Endodermal cell (in vitro differentiated cells): ENCODE results near the gene TSR1. TPM values are rescaled to one million over a fixed set of nuclear protein-coding genes. Genes with fewer than 3 reads are reported as not detected.

Experiments used
- DNase-seq: peaks from one replicate; pipeline ENCODE4 v3.0.0-alpha.2; 2017
- H3K27ac ChIP-seq: 2 replicates; pipeline ENCODE4 v1.5.1; 2013; ENCODE audit warnings: mild to moderate bottlenecking, low read depth, low read length, moderate library complexity
- H3K27me3 ChIP-seq: 2 replicates; pipeline ENCODE4 v1.6.1; 2013; ENCODE audit warnings: mild to moderate bottlenecking, low read length, moderate library complexity; ENCODE audit not compliant: insufficient read depth, control insufficient read depth, poor library complexity, severe bottlenecking
- H3K36me3 ChIP-seq: 2 replicates; pipeline ENCODE4 v1.7.0; 2013; ENCODE audit warnings: mild to moderate bottlenecking, low read length, moderate library complexity; ENCODE audit not compliant: control insufficient read depth, insufficient read depth
- H3K4me1 ChIP-seq: one replicate; pipeline ENCODE4 v1.7.0; 2013; ENCODE audit warnings: low read length; ENCODE audit not compliant: control insufficient read depth, insufficient read depth
- H3K4me3 ChIP-seq: 2 replicates; pipeline ENCODE4 v1.5.1; 2013; ENCODE audit warnings: mild to moderate bottlenecking, low read length, moderate library complexity
- H3K9ac ChIP-seq: 2 replicates; pipeline ENCODE4 v1.6.1; 2013; ENCODE audit warnings: mild to moderate bottlenecking, low read length, moderate library complexity; ENCODE audit not compliant: poor library complexity, severe bottlenecking; ENCODE audit errors: extremely low read depth
- H3K9me3 ChIP-seq: 2 replicates; pipeline ENCODE4 v1.6.1; 2013; ENCODE audit warnings: mild to moderate bottlenecking, low read length, moderate library complexity; ENCODE audit not compliant: control insufficient read depth
- H3K27ac Mint-ChIP-seq: 2 replicates; pipeline ENCODE4 v1.8.0; 2020; ENCODE audit warnings: mixed read lengths
- H3K27me3 Mint-ChIP-seq: 2 replicates; pipeline ENCODE4 v1.8.0; 2021; ENCODE audit warnings: mild to moderate bottlenecking, mixed read lengths; ENCODE audit not compliant: insufficient read depth
- H3K36me3 Mint-ChIP-seq: 2 replicates; pipeline ENCODE4 v1.8.0; 2020; ENCODE audit warnings: low read depth, mixed read lengths
- H3K4me1 Mint-ChIP-seq: 2 replicates; pipeline ENCODE4 v1.8.0; 2020; ENCODE audit warnings: mixed read lengths
- H3K4me3 Mint-ChIP-seq: 2 replicates; pipeline ENCODE4 v1.8.0; 2020; ENCODE audit warnings: mild to moderate bottlenecking, moderate library complexity, mixed read lengths
- H3K9me3 Mint-ChIP-seq: 2 replicates; pipeline ENCODE4 v1.8.0; 2020; ENCODE audit warnings: mild to moderate bottlenecking, mixed read lengths
- CTCF ChIP-seq: fragments of 200-600 bp; sonication (generic); conservative IDR thresholded peaks from 2 replicates; pipeline ENCODE4 v1.5.0; 2021; ENCODE audit warnings: antibody characterized with exemption, mild to moderate bottlenecking
- WGBS, 2 experiments: methylation state at CpG; one replicate each; pipeline versions ENCODE4 v1.1.5 to v1.1.7; 2013; ENCODE audit warnings: missing lambda C conversion rate in 2 of 2, mixed read lengths in 1 of 2; ENCODE audit not compliant: insufficient coverage in 1 of 2, insufficient read length in 1 of 2; 5-methylcytosine and 5-hydroxymethylcytosine counted together
- total RNA-seq, 2 donors: library from RNA; stranded (reverse); fragmentation: NEBNext Ultra II Directional in 1 of 2; extraction: Animal tissue kit (Norgen Biotek cat#: 25700) in 1 of 2; gene quantifications; 2 replicates in 1 of 2; 3 replicates in 1 of 2; pipeline ENCODE4 v1.2.1, GENCODE V29; 2021

Gene TSR1
- total RNA-seq, 2 donors from 2014 or later: 40.1 to 43.3 TPM

- no peaks in the 10 kb centered on the region for H3K9me3 ChIP-seq
- H3K27me3 Mint-ChIP-seq: no peaks in the 10 kb centered on the region
- H3K4me1 Mint-ChIP-seq: peaks cover 11% of the 10 kb centered on the region
- H3K27ac ChIP-seq: no peak overlapping the region
- peak overlapping the region; percentile 66 for H3K27ac Mint-ChIP-seq
- H3K27me3 ChIP-seq: no peaks in the 10 kb centered on the region
- DNase-seq: no peak
- H3K4me3 ChIP-seq: no peak overlapping the region
- peaks cover 22% of the 10 kb centered on the region for H3K36me3 Mint-ChIP-seq
- peak; percentile 39 for TF ChIP-seq CTCF
- H3K9ac ChIP-seq: no peak overlapping the region
- peaks cover 7% of the 10 kb centered on the region for H3K4me1 ChIP-seq
- 71 to 89% methylated on average over 3 of the region's 3 CpGs for WGBS, 2 experiments
- no peaks in the 10 kb centered on the region for H3K9me3 Mint-ChIP-seq
- H3K4me3 Mint-ChIP-seq: no peak overlapping the region
- peaks cover 83% of the 10 kb centered on the region for H3K36me3 ChIP-seq
These were observed 5.0 kb downstream of the TSR1 start for GRCh38 chr17:2331303-2331702.

GRCh38 chr17:2323629-2324314 is 12.5 kb downstream of the TSR1 start:
- no peak overlapping the region for H3K27ac Mint-ChIP-seq
- H3K4me1 ChIP-seq: no peaks in the 10 kb centered on the region
- H3K4me1 Mint-ChIP-seq: no peaks in the 10 kb centered on the region
- no peak overlapping the region for H3K4me3 Mint-ChIP-seq
- no peaks in the 10 kb centered on the region for H3K27me3 Mint-ChIP-seq
- H3K36me3 ChIP-seq: peaks cover 71% of the 10 kb centered on the region
- H3K4me3 ChIP-seq: no peak overlapping the region
- DNase-seq: no peak
- H3K36me3 Mint-ChIP-seq: peaks cover 64% of the 10 kb centered on the region
- H3K9ac ChIP-seq: no peak overlapping the region
- H3K27ac ChIP-seq: no peak overlapping the region
- H3K9me3 ChIP-seq: no peaks in the 10 kb centered on the region
- H3K27me3 ChIP-seq: no peaks in the 10 kb centered on the region
- H3K9me3 Mint-ChIP-seq: no peaks in the 10 kb centered on the region
- TF ChIP-seq CTCF: no peak
- WGBS, 2 experiments: 94 to 100% methylated on average over 1 to 2 of the region's 2 CpGs

- H3K27ac Mint-ChIP-seq: no peak overlapping the region
- no peaks in the 10 kb centered on the region for H3K4me1 Mint-ChIP-seq
- DNase-seq: no peak
- Histone ChIP-seq H3K27me3 (no peaks in the 10 kb centered on the region), H3K4me1 (no peaks in the 10 kb centered on the region), H3K36me3 (peaks cover 51% of the 10 kb centered on the region), H3K9ac (no peak overlapping the region), H3K9me3 (no peaks in the 10 kb centered on the region), H3K27ac (no peak overlapping the region), H3K4me3 (no peak overlapping the region)
- no peak overlapping the region for H3K4me3 Mint-ChIP-seq
- 94 to 100% methylated on average over 1 of the region's 1 CpG for WGBS, 2 experiments
- no peaks in the 10 kb centered on the region for H3K9me3 Mint-ChIP-seq
- peaks cover 52% of the 10 kb centered on the region for H3K36me3 Mint-ChIP-seq
- H3K27me3 Mint-ChIP-seq: no peaks in the 10 kb centered on the region
- no peak for TF ChIP-seq CTCF
These were observed 14.9 kb downstream of the TSR1 start for GRCh38 chr17:2321399-2321798.
